Thoracic aorta (tissue), 2 donors: Measurements from ENCODE around the gene IGFL2. TPM values are rescaled to one million over a fixed set of nuclear protein-coding genes. Genes with fewer than 3 reads are reported as not detected.

ENCODE experiments used
- ATAC-seq: fragments of 150-250 bp; one replicate; pipeline ENCODE4 v1.8.0; 2017; ENCODE audit warnings: low read depth; ENCODE audit not compliant: insufficient number of reproducible peaks, low FRiP score
- DNase-seq: peaks from one replicate; pipeline ENCODE4 v3.0.0-alpha.2; 2020; ENCODE audit warnings: low spot score
- H3K27ac ChIP-seq, 2 donors: fragments of 200-600 bp; sonication (generic); 1 replicate in 1 of 2; 2 replicates in 1 of 2; pipeline ENCODE4 v1.5.1; 2016; ENCODE audit warnings: mild to moderate bottlenecking in 2 of 2, moderate library complexity in 2 of 2
- H3K27me3 ChIP-seq: fragments of 200-600 bp; sonication (generic); replicated peaks from 2 replicates; pipeline ENCODE4 v1.6.0; 2016; ENCODE audit warnings: mild to moderate bottlenecking; ENCODE audit not compliant: insufficient read depth
- H3K36me3 ChIP-seq: fragments of 200-600 bp; sonication (generic); one replicate; pipeline ENCODE4 v1.5.1; 2016
- H3K4me1 ChIP-seq, 2 donors: fragments of 200-600 bp; sonication (generic); 1 replicate in 1 of 2; 2 replicates in 1 of 2; pipeline versions ENCODE4 v1.5.1 to v1.6.0; 2016; ENCODE audit warnings: low read depth in 2 of 2, mild to moderate bottlenecking in 1 of 2; ENCODE audit not compliant: control insufficient read depth in 1 of 2
- H3K4me3 ChIP-seq: fragments of 200-600 bp; sonication (generic); 2 replicates; pipeline ENCODE4 v1.5.1; 2016; ENCODE audit warnings: mild to moderate bottlenecking
- H3K9me3 ChIP-seq: fragments of 200-600 bp; sonication (generic); 2 replicates; pipeline ENCODE4 v1.5.1; 2016
- CTCF ChIP-seq: fragments of 200-600 bp; sonication (generic); IDR thresholded peaks from one replicate; pipeline ENCODE4 v1.5.1; 2019; ENCODE audit warnings: antibody characterized with exemption
- total RNA-seq, 2 donors: library from RNA; depleted of rRNA; stranded (reverse); fragments of >200 nt; gene quantifications; one replicate each; pipeline versions ENCODE4 v1.1.0 to v1.2.3, GENCODE V29; 2016

Gene IGFL2
- total RNA-seq, 2 donors from 2014 or later, result 0.54 to 0.85 TPM

- DNase-seq (no peak), ATAC-seq (no peak)
- no peak for TF ChIP-seq CTCF
- Histone ChIP-seq H3K36me3 (no peaks in the 10 kb centered on the region), H3K27me3 (no peaks in the 10 kb centered on the region), H3K27ac (no peak overlapping the region), H3K9me3 (no peaks in the 10 kb centered on the region), H3K4me1 (no peaks in the 10 kb centered on the region), H3K4me3 (no peak overlapping the region)
Measured at GRCh38 chr19:46196410-46197124, 48.5 kb downstream of the IGFL2 start.

GRCh38 chr19:46197314-46198070 lies 49.5 kb downstream of the IGFL2 start:
- Histone ChIP-seq H3K9me3 (no peaks in the 10 kb centered on the region), H3K4me3 (no peak overlapping the region), H3K27me3 (no peaks in the 10 kb centered on the region), H3K4me1 (no peaks in the 10 kb centered on the region), H3K36me3 (no peaks in the 10 kb centered on the region), H3K27ac (no peak overlapping the region)
- TF ChIP-seq CTCF, result no peak
- ATAC-seq (no peak), DNase-seq (no peak)

- no peak for ATAC-seq
- H3K36me3 ChIP-seq, result no peaks in the 10 kb centered on the region
- H3K27ac ChIP-seq, result no peak overlapping the region
Measured at GRCh38 chr19:46198756-46199155, 50.7 kb downstream of the IGFL2 start.

GRCh38 chr19:46201454-46202310 lies 53.6 kb downstream of the IGFL2 start:
- H3K36me3 ChIP-seq, result no peaks in the 10 kb centered on the region
- no peak overlapping the region for H3K27ac ChIP-seq
- no peak overlapping the region for H3K4me3 ChIP-seq
- H3K9me3 ChIP-seq, result no peaks in the 10 kb centered on the region
- H3K4me1 ChIP-seq, result peaks cover 0 to 4% of the 10 kb centered on the region in 2 donors
- no peaks in the 10 kb centered on the region for H3K27me3 ChIP-seq
- ATAC-seq (no peak), DNase-seq (no peak)
- no peak for TF ChIP-seq CTCF

More at GRCh38 chr19:46198756-46199155, 50.7 kb downstream of the IGFL2 start:
- Histone ChIP-seq H3K4me3 (no peak overlapping the region), H3K27me3 (no peaks in the 10 kb centered on the region), H3K4me1 (no peaks in the 10 kb centered on the region), H3K9me3 (no peaks in the 10 kb centered on the region)
- TF ChIP-seq CTCF, result no peak
- DNase-seq, result no peak

- no peak overlapping the region for H3K27ac ChIP-seq
- no peaks in the 10 kb centered on the region for H3K27me3 ChIP-seq
- no peak for ATAC-seq
- no peak overlapping the region for H3K4me3 ChIP-seq
- H3K9me3 ChIP-seq, result no peaks in the 10 kb centered on the region
- H3K36me3 ChIP-seq, result no peaks in the 10 kb centered on the region
- no peak for TF ChIP-seq CTCF
- H3K4me1 ChIP-seq, result peaks cover 0 to 4% of the 10 kb centered on the region in 2 donors
- DNase-seq, result no peak
Measured at GRCh38 chr19:46202426-46202825, 54.4 kb downstream of the IGFL2 start.
